ENCODE data around the gene CPNE8.

The CPNE8 gene

DNA sequence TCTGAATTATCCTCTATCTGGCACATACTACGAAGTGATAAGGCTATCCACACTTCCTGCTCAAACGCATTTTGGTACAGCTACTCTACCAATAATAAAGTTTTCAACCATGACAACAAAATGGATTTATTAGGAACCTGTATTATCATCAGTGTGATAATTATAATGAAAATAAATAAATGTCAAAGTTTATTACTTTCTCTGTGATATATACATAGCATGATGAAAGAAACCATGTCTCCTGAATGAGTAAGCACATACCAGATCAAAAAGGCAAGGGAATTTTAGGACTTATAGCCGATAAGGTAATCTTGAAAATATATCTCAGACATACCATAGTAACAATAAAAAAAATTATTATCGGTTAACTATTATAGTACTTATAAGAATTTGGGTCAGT is 61.1 kb downstream of the CPNE8 start:
- TF ChIP-seq, protein P1, sequence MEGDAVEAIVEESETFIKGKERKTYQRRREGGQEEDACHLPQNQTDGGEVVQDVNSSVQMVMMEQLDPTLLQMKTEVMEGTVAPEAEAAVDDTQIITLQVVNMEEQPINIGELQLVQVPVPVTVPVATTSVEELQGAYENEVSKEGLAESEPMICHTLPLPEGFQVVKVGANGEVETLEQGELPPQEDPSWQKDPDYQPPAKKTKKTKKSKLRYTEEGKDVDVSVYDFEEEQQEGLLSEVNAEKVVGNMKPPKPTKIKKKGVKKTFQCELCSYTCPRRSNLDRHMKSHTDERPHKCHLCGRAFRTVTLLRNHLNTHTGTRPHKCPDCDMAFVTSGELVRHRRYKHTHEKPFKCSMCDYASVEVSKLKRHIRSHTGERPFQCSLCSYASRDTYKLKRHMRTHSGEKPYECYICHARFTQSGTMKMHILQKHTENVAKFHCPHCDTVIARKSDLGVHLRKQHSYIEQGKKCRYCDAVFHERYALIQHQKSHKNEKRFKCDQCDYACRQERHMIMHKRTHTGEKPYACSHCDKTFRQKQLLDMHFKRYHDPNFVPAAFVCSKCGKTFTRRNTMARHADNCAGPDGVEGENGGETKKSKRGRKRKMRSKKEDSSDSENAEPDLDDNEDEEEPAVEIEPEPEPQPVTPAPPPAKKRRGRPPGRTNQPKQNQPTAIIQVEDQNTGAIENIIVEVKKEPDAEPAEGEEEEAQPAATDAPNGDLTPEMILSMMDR (IDR thresholded peaks at IDR 0.05; ENCODE audit: low read depth, low read length, missing control alignments): no peak
- no peak for DNase-seq (ENCODE audit: low read depth)
- no peak overlapping the region for H3K4me3 ChIP-seq (ENCODE audit: low read depth, low read length)

DNA sequence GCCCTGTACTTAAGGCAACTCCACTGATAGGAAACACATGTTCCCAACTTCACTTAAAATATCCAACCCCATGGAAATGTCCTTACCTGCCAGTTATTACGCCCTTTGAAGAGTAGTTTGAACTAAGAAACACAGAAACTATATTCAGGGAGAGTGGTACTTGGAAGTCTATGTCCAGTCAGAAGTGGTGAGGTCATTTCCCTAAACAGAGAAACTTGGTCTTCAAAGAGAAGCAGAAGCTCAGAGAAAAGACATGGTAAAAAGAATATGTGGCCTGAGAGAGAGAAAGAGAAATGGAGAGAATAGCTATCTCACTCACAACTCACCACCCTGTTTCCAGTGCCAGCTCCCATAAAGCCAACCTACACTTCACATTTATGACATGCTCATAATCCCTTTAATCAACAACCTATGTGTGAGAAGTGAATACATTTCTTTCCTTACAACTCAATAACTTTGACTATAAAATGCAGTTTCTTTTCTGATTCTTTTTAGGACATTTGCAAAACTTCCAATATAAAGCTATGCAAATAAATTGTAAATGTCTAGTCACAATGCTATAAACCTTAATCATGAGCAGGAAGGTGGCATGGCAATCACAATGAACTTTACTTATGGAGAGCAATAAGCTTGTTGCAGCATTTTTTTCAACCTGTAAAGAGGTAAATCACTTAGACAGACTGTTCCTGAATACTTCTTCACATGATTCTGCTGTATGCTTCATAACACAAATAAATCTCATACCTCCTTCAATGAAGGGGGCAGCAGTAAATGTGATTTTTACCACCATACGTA is 67.1 kb downstream of the CPNE8 start:
- TF ChIP-seq, protein P1 (IDR thresholded peaks at IDR 0.05; ENCODE audit: low read depth, low read length, missing control alignments): no peak
- no peak overlapping the region for H3K4me3 ChIP-seq (ENCODE audit: low read depth, low read length)
- DNase-seq (ENCODE audit: low read depth): no peak

DNA sequence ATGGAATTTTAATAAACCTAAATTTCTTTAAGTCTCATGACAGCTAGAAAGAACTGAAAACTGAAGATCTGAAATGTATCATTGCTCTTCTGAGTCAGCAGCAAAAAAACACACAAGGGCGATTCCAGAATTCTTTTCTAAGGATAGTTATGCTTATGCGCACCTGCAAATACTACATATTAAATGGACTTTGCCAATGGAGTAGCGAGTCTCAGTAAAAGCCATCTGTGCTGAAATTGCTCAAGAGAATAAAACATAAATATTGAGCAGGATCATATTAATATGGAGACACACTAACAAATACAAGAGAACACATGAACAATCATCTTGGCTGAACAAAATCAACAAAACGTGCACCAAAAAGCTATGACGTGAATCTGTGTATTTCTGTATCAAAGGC is 73.7 kb downstream of the CPNE8 start:
- TF ChIP-seq, protein P1 (IDR thresholded peaks at IDR 0.05; ENCODE audit: low read depth, low read length, missing control alignments): no peak
- H3K4me3 ChIP-seq (ENCODE audit: low read depth, low read length): no peak overlapping the region
- no peak for DNase-seq (ENCODE audit: low read depth)

DNA sequence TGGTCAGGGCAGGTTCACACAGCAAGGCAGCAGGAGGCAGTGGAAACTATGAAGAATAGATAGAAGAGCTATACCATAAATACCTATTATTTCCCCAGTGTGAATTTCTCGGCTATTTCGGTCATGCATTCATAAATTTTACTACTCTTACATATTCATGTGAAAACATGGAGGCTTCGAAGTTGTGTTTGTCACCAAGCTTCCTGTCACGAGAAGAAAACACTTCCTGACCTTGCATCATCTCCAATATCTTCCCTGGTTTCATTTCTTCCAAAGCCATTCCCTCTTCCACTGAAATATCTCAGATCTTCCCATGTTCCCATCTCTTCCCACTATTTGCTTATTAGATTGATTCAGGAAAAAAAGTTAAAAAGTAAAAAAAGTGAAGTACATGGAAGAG is 80.4 kb downstream of the CPNE8 start:
- H3K4me3 ChIP-seq (ENCODE audit: low read depth, low read length): no peak overlapping the region
- TF ChIP-seq, protein P1 (IDR thresholded peaks at IDR 0.05; ENCODE audit: low read depth, low read length, missing control alignments): no peak
- DNase-seq (ENCODE audit: low read depth): no peak

DNA sequence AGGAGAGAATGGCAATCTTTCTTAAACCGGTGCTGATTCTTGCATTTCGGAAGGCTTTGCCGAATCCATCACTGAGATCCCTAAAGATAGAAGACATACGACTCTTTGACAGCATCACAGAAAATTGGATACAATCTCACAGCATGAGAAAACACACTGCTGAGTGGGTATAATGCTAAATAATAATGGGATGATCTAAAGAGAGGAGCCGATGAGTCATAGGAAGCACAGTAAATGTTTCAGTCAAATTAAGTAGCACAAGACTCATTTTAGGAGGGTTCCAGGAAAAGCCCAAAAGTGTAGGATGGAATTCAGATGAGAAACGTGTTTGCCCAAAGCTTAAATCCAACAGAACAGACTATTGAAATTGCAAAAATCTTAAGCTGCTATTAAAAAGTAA is 81.7 kb downstream of the CPNE8 start:
- TF ChIP-seq, protein P1 (IDR thresholded peaks at IDR 0.05; ENCODE audit: low read depth, low read length, missing control alignments): no peak
- H3K4me3 ChIP-seq (ENCODE audit: low read depth, low read length): no peak overlapping the region
- no peak for DNase-seq (ENCODE audit: low read depth)

DNA sequence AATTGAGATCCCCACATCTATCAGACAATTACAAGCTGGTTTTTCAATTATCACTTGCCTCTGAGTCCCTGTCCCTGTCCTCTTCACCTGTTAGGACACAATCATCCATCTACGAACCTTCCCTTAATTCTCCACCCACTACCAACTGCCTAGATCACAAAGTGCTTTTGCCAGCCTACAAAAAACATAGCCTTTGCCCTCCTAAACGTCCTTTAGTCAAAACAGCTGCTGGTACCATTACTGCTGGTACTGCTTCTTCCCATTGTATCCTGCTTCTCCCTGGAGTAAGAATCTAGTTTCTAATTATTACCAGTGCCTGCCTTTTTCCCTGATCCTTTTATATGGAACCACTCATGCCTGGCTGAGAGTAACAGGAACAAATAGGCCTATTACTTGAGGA is 82.1 kb downstream of the CPNE8 start:
- TF ChIP-seq, protein P1 (IDR thresholded peaks at IDR 0.05; ENCODE audit: low read depth, low read length, missing control alignments): no peak
- no peak overlapping the region for H3K4me3 ChIP-seq (ENCODE audit: low read depth, low read length)
- DNase-seq (ENCODE audit: low read depth): no peak

DNA sequence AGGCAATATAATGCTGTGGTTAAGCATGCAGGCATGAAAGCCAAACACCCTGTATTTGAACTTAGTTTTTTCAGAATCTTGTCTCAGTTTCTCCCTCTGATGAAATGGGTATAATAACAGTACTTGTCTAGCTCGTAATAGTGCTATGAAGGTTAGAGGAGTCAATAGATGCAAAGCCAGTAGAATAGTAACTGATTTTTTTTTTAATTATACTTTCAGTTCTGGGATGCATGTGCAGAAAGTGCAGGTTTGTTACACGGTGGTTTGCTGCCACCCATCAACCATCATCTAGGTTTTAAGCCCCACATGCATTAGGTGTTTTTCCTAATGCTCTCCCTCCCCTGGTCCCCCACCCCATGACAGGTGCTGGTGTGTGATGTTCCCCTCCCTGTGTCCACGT is 87.4 kb downstream of the CPNE8 start:
- DNase-seq (ENCODE audit: low read depth): no peak
- TF ChIP-seq, protein P1 (IDR thresholded peaks at IDR 0.05; ENCODE audit: low read depth, low read length, missing control alignments): no peak

More for the DNA sequence above, 87.4 kb downstream of the CPNE8 start:
- no peak overlapping the region for H3K4me3 ChIP-seq (ENCODE audit: low read depth, low read length)
